Measurements from ENCODE around the gene CLSTN2. TPM values are rescaled to one million over a fixed set of nuclear protein-coding genes. Genes with fewer than 3 reads are reported as not detected.

CLSTN2 gene
- total RNA-seq, 1 experiment from 2014 or later = 0.68 TPM

DNA sequence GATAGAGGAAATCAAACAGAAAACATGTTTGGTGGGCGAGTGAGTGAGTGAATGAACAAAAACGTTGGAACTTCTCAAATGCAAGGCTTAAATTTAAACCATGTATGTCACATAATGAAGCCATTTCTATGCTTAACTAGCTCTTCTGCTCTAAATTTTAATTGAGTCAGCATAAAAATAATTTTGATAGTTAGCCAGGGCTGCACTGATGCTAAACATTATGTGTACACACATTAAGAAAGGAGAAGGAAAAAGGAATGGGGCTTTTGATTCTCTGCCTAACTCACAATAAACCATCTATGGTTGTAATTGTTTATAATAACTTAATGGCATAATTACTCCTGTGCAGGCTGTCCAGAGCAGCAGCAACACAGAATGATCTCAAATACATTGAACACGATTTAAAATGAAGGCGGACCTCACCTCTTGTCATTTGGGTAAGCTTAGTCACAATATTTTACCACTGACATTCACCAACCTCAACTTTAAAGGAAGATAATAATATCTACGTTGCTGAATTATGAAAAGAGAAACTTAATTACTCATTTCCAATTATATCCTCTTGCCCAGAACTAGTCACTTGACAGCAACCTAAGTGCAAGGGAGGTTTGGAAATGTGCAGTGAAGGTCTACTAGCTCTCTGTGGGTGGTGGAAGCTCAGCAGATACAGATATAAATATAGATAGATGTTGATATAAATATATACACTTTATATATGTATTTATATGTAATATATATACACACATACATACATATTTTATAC lies 424.4 kb downstream of the CLSTN2 start:
- H3K4me1 ChIP-seq (ENCODE audit: insufficient read depth, low read length) = no peaks in the 10 kb centered on the region

More for the DNA sequence above, 424.4 kb downstream of the CLSTN2 start:
- Histone ChIP-seq H4K20me1 (ENCODE audit: control insufficient read depth, insufficient read depth, insufficient read length) (no peaks in the 10 kb centered on the region), H3K9ac (ENCODE audit: extremely low read depth, insufficient read length, low read length) (no peak overlapping the region), H4K5ac (ENCODE audit: insufficient read length, low read depth, low read length) (no peak overlapping the region), H3K4ac (ENCODE audit: low read depth, low read length) (no peak overlapping the region), H2BK5ac (ENCODE audit: insufficient read length, low read length) (no peak overlapping the region), H3T11ph (ENCODE audit: low read length) (no peak overlapping the region), H3K27ac (ENCODE audit: insufficient read length, low read depth, low read length) (no peak overlapping the region), H3K79me1 (ENCODE audit: insufficient read depth, low read depth, low read length, poor library complexity, severe bottlenecking) (no peaks in the 10 kb centered on the region), H3K9me3 (ENCODE audit: control insufficient read depth, low read depth, low read length) (no peaks in the 10 kb centered on the region), H3K56ac (ENCODE audit: insufficient read length, low read depth, low read length) (no peak overlapping the region), H3K23ac (ENCODE audit: insufficient read length, low read depth, low read length) (no peak overlapping the region), H3K18ac (ENCODE audit: insufficient read length, low read depth, low read length) (no peak overlapping the region), H3K27me3 (ENCODE audit: insufficient read depth, low read length) (no peaks in the 10 kb centered on the region), H2AK5ac (ENCODE audit: insufficient read length, low read length) (no peak overlapping the region), H4K8ac (replicated peaks; ENCODE audit: insufficient read length, low read depth, low read length) (no peak overlapping the region), H2BK20ac (ENCODE audit: low read depth, low read length, poor library complexity, severe bottlenecking) (no peak overlapping the region), H2AFZ (ENCODE audit: low read length) (no peak overlapping the region), H3K23me2 (ENCODE audit: insufficient read length, low read depth, low read length, poor library complexity, severe bottlenecking) (no peaks in the 10 kb centered on the region), H3K4me2 (ENCODE audit: insufficient read depth, insufficient read length, low read length) (no peak overlapping the region), H2BK120ac (ENCODE audit: low read depth, low read length, poor library complexity, severe bottlenecking) (no peak overlapping the region), H2BK15ac (ENCODE audit: low read depth, low read length) (no peak overlapping the region), H3K79me2 (ENCODE audit: insufficient read depth, low read length) (no peaks in the 10 kb centered on the region), H3K14ac (ENCODE audit: insufficient read depth, low read length) (no peak overlapping the region), H2BK12ac (ENCODE audit: insufficient read length, low read depth, low read length) (no peak overlapping the region), H4K91ac (ENCODE audit: insufficient read length, low read depth, low read length) (no peak overlapping the region)
- Mint-ChIP-seq H3K27me3 (ENCODE audit: low read depth) (no peaks in the 10 kb centered on the region; the same call in 1 of the 2 replicates), H3K36me3 (ENCODE audit: insufficient read depth in 1 of 3, low read depth in 3 of 3) (no peaks in the 10 kb centered on the region), H3K4me1 (peaks cover 11 to 12% of the 10 kb centered on the region in 2 experiments), H3K27ac (no peak overlapping the region), H3K4me3 (no peak overlapping the region), H3K9me3 (0 out of 5 replicates have a peak, but pooled peaks cover 0 to 4% of the 10 kb centered on the region in 2 experiments)
- no CpG with 5 or more reads among the region's 5 CpGs for WGBS (ENCODE audit: extremely low coverage, insufficient read length, low lambda C conversion rate)
- TF ChIP-seq, protein P1, sequence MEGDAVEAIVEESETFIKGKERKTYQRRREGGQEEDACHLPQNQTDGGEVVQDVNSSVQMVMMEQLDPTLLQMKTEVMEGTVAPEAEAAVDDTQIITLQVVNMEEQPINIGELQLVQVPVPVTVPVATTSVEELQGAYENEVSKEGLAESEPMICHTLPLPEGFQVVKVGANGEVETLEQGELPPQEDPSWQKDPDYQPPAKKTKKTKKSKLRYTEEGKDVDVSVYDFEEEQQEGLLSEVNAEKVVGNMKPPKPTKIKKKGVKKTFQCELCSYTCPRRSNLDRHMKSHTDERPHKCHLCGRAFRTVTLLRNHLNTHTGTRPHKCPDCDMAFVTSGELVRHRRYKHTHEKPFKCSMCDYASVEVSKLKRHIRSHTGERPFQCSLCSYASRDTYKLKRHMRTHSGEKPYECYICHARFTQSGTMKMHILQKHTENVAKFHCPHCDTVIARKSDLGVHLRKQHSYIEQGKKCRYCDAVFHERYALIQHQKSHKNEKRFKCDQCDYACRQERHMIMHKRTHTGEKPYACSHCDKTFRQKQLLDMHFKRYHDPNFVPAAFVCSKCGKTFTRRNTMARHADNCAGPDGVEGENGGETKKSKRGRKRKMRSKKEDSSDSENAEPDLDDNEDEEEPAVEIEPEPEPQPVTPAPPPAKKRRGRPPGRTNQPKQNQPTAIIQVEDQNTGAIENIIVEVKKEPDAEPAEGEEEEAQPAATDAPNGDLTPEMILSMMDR (conservative IDR thresholded peaks at IDR 0.05) = no peak
- no peak for DNase-seq

Measured in H9 (cell line).